Loucy (cell line): ENCODE data around the gene FAM3B.
A peak's percentile ranks its signal among the peaks of the same experiment; 100 is the strongest.

Experiments
- H2AFZ ChIP-seq: fragments of 200-600 bp; sonication (generic); 2 replicates; pipeline ENCODE4 v1.6.0; 2016; ENCODE audit warnings: antibody characterized with exemption, mild to moderate bottlenecking, low read length, moderate library complexity
- H3F3A ChIP-seq: fragments of 200-600 bp; 2 replicates; pipeline ENCODE4 v1.6.0; 2016; ENCODE audit warnings: antibody characterized with exemption, low read depth, mild to moderate bottlenecking
- H3K27me3 ChIP-seq: fragments of 200-600 bp; sonication (generic); 2 replicates; pipeline ENCODE4 v1.6.1; 2014; ENCODE audit warnings: low read length, mild to moderate bottlenecking; ENCODE audit not compliant: insufficient read depth, poor library complexity, severe bottlenecking
- H3K36me3 ChIP-seq: fragments of 200-600 bp; sonication (generic); 2 replicates; pipeline ENCODE4 v1.6.1; 2016; ENCODE audit warnings: low read length; ENCODE audit not compliant: insufficient read depth
- H3K4me1 ChIP-seq: fragments of 200-600 bp; sonication (generic); 2 replicates; pipeline ENCODE4 v1.5.1; 2014; ENCODE audit warnings: low read length, mild to moderate bottlenecking; ENCODE audit not compliant: insufficient read depth, poor library complexity, severe bottlenecking
- H3K4me2 ChIP-seq: fragments of 200-600 bp; sonication (generic); 2 replicates; pipeline ENCODE4 v1.6.0; 2014; ENCODE audit warnings: antibody characterized with exemption, low read length, low read depth, mild to moderate bottlenecking; ENCODE audit not compliant: poor library complexity, severe bottlenecking
- H3K4me3 ChIP-seq: fragments of 200-600 bp; sonication (generic); 2 replicates; pipeline ENCODE4 v1.5.1; 2014; ENCODE audit warnings: low read length, mild to moderate bottlenecking, mixed read lengths; ENCODE audit not compliant: poor library complexity, severe bottlenecking
- H3K79me2 ChIP-seq: fragments of 200-600 bp; sonication (generic); 2 replicates; pipeline ENCODE4 v1.6.1; 2014; ENCODE audit warnings: low read length; ENCODE audit not compliant: insufficient read depth
- H3K9ac ChIP-seq: fragments of 200-600 bp; sonication (generic); 2 replicates; pipeline ENCODE4 v1.6.0; 2014; ENCODE audit warnings: mild to moderate bottlenecking, low read depth, low read length, moderate library complexity; ENCODE audit not compliant: poor library complexity, severe bottlenecking
- H3K9me2 ChIP-seq: fragments of 200-600 bp; sonication (generic); replicated peaks from 2 replicates; pipeline ENCODE4 v1.6.1; 2016; ENCODE audit warnings: low read depth, low read length, mixed read lengths
- H3K9me3 ChIP-seq: fragments of 200-600 bp; sonication (generic); 2 replicates; pipeline ENCODE4 v1.6.1; 2014; ENCODE audit warnings: mild to moderate bottlenecking, antibody characterized with exemption, low read length, low read depth; ENCODE audit not compliant: insufficient read depth
- H4K20me1 ChIP-seq: fragments of 200-600 bp; sonication (generic); 2 replicates; pipeline ENCODE4 v1.6.0; 2014; ENCODE audit warnings: antibody characterized with exemption, low read length, mild to moderate bottlenecking; ENCODE audit not compliant: insufficient read depth, poor library complexity, severe bottlenecking
- CTCF ChIP-seq: fragments of 200-600 bp; sonication (generic); conservative IDR thresholded peaks from 2 replicates; pipeline ENCODE4 v1.5.1; 2014; ENCODE audit warnings: mild to moderate bottlenecking, antibody characterized with exemption, low read length
- EZH2phosphoT487 ChIP-seq: fragments of 200-600 bp; IDR thresholded peaks from 2 replicates; pipeline ENCODE4 v1.6.1; 2018; ENCODE audit warnings: antibody characterized with exemption, mild to moderate bottlenecking, moderate library complexity, borderline replicate concordance

The FAM3B gene

GRCh38 chr21:41282412-41282811, 34.2 kb upstream of the FAM3B start:
- H3K9me2 ChIP-seq: no peaks in the 10 kb centered on the region
- H3F3A ChIP-seq: no peaks in the 10 kb centered on the region
- H3K4me3 ChIP-seq: no peak overlapping the region
- H3K9ac ChIP-seq: no peak overlapping the region
- no peaks in the 10 kb centered on the region for H3K36me3 ChIP-seq
- no peak overlapping the region for H2AFZ ChIP-seq
- no peak overlapping the region for H3K4me2 ChIP-seq
- no peaks in the 10 kb centered on the region for H3K9me3 ChIP-seq
- H3K27me3 ChIP-seq: no peaks in the 10 kb centered on the region
- H4K20me1 ChIP-seq: no peaks in the 10 kb centered on the region
- no peaks in the 10 kb centered on the region for H3K4me1 ChIP-seq
- no peaks in the 10 kb centered on the region for H3K79me2 ChIP-seq
- TF ChIP-seq CTCF: no peak
- no peak for TF ChIP-seq EZH2phosphoT487

- Histone ChIP-seq H2AFZ (0 out of 2 replicates have a peak overlapping the region, but pooled peaks have one; percentile 38), H3K27me3 (no peaks in the 10 kb centered on the region), H3K36me3 (no peaks in the 10 kb centered on the region), H3K4me2 (no peak overlapping the region), H3K9ac (no peak overlapping the region), H3F3A (no peaks in the 10 kb centered on the region), H3K79me2 (no peaks in the 10 kb centered on the region), H4K20me1 (no peaks in the 10 kb centered on the region), H3K9me3 (no peaks in the 10 kb centered on the region), H3K4me1 (no peaks in the 10 kb centered on the region), H3K9me2 (no peaks in the 10 kb centered on the region), H3K4me3 (no peak overlapping the region)
- TF ChIP-seq EZH2phosphoT487 (no peak), CTCF (peak; percentile 81)
These were observed 33.3 kb upstream of the FAM3B start for GRCh38 chr21:41283211-41283818.

GRCh38 chr21:41289431-41289830, 27.2 kb upstream of the FAM3B start:
- no peaks in the 10 kb centered on the region for H3F3A ChIP-seq
- no peaks in the 10 kb centered on the region for H3K27me3 ChIP-seq
- no peaks in the 10 kb centered on the region for H3K79me2 ChIP-seq
- no peaks in the 10 kb centered on the region for H4K20me1 ChIP-seq
- H3K4me2 ChIP-seq: no peak overlapping the region
- TF ChIP-seq EZH2phosphoT487 (no peak), CTCF (no peak)
- H3K9ac ChIP-seq: no peak overlapping the region
- no peaks in the 10 kb centered on the region for H3K36me3 ChIP-seq
- no peaks in the 10 kb centered on the region for H3K4me1 ChIP-seq
- H3K9me3 ChIP-seq: no peaks in the 10 kb centered on the region
- no peaks in the 10 kb centered on the region for H3K9me2 ChIP-seq
- no peak overlapping the region for H2AFZ ChIP-seq
- no peak overlapping the region for H3K4me3 ChIP-seq
